Subcutaneous adipose tissue (tissue), 4 donors: Measurements from ENCODE around the gene SERHL2. TPM values are rescaled to one million over a fixed set of nuclear protein-coding genes. Genes with fewer than 3 reads are reported as not detected.

ENCODE experiments used
- total RNA-seq, 4 donors: library from RNA; depleted of rRNA; stranded (reverse); fragments of >200 nt; gene quantifications; one replicate each; pipeline ENCODE4 v1.1.0, GENCODE V29; 2016
- TF ChIP-seq, protein P1 (sequence below): fragments of 450-650 bp; IDR thresholded peaks from one replicate; pipeline ENCODE4 v1.5.1; 2016; ENCODE audit warnings: low read depth, mild to moderate bottlenecking, control low read depth, antibody characterized with exemption, moderate library complexity

Gene SERHL2
- total RNA-seq, 4 donors from 2014 or later: 1.3 to 2.1 (median 1.8) TPM

DNA sequence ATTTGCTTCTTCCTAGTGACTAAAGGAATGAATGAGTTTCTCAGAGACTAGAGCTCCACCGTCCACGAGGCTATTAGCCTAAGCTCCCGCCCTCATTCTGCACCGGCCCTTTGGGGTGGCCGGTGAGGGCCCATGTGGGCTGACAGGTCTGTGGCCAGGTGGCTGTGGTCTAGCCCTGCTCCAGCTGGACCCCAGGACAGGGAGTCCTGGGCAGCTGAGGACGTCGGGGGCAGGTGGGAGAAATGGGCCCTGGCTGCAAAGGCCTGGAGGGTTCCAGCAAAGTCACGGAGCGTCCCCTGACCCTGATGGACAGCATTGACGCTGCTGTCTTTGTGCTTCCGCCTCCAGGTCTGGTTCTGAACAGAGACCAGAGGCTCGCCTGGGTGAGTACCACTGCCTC lies 12.2 kb downstream of the SERHL2 start:
- TF ChIP-seq, protein P1, sequence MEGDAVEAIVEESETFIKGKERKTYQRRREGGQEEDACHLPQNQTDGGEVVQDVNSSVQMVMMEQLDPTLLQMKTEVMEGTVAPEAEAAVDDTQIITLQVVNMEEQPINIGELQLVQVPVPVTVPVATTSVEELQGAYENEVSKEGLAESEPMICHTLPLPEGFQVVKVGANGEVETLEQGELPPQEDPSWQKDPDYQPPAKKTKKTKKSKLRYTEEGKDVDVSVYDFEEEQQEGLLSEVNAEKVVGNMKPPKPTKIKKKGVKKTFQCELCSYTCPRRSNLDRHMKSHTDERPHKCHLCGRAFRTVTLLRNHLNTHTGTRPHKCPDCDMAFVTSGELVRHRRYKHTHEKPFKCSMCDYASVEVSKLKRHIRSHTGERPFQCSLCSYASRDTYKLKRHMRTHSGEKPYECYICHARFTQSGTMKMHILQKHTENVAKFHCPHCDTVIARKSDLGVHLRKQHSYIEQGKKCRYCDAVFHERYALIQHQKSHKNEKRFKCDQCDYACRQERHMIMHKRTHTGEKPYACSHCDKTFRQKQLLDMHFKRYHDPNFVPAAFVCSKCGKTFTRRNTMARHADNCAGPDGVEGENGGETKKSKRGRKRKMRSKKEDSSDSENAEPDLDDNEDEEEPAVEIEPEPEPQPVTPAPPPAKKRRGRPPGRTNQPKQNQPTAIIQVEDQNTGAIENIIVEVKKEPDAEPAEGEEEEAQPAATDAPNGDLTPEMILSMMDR: no peak

DNA sequence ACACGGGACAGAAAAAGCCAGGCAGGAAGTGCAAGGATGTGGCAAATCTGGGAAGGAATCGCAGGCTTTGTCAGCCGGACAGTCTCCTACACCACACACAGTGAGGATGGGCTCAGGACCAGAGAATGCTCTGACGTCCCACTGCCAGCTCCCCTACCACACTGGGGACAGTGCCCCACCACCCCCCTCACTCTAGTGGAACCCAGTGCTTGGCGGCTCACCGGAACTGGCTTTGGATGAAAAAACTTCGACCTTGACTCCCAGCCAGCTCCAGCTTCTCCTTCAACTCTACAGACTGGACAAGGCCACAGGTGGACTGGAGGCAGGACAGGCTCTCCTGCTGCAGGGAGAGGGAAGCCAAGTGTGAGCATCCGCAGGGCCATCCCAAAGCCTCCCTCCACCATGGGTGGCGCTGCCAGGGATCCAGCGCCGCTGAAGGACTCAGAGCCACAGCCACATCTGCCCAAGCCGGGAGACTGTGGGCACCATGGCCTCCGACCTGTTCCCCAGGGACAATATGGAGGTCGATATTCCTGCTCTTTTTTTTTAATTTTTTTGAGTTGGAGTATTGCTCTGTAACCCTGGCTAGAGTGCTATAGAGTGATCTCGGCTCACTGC lies 24.0 kb downstream of the SERHL2 start:
- TF ChIP-seq, protein P1: no peak

DNA sequence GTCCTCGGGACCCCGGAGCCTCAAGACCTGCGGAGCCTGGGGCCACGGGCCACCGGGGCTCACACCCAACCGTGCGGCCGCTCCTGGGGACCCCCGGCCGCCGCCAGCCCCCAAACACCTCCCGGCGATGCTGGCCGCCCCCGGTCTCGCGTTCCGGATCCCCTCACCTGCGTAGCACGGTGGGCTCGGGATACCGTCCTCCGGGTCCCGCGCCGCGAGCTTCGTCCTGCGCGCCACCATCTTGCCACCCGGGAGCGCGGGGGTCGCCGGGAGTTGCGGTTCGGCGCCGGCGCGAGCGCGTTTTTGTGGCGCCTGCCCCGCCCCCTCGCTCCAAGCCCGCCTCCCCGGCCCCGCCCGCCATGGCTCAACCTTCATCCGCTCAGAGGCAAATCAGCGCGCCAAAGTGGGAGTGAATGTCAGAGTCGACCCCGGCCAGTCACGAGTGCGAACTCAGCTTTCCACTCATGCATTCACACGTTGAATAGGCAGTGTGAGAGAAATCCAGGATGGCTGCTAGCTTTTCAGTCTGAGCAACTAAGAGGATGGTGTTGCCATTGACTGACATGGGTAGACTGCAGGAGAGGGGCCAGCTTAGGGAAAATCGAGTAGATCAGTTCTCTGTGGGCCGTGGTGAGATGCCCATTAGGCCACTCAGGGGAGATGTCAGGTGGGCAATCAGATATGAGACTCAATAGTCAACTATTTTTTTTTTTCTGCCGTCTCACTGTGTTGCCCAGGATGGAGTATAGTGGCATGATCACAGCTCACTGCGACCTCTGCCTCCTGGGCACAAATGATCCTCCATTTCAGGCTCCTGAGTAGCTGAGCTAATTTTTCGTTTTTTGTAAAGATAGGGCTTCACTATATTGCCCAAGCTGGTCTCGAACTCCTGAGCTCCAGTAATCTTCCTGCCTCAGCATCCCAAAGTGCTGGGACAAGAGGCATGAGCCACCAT lies 28.3 kb downstream of the SERHL2 start:
- TF ChIP-seq, protein P1: no peak

DNA sequence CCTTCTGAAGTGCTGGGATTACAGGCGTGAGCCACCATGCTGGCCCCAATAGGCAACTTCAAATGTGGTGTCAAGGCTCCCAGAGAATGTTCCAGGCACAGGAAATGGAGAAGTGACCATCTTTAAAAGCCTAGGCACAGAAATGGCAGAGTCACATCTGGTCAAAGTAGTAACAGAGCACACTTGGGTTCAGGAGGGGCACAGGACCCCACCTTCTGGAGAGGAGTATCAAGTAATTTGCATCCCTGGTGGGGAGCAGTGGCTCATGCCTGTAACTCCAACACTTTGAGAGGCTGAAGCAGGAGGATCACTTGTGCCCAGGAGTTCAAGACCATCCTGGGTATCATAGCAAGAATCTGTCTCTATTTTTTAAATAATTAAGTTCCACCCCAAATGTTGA lies 29.2 kb downstream of the SERHL2 start:
- TF ChIP-seq, protein P1: no peak

DNA sequence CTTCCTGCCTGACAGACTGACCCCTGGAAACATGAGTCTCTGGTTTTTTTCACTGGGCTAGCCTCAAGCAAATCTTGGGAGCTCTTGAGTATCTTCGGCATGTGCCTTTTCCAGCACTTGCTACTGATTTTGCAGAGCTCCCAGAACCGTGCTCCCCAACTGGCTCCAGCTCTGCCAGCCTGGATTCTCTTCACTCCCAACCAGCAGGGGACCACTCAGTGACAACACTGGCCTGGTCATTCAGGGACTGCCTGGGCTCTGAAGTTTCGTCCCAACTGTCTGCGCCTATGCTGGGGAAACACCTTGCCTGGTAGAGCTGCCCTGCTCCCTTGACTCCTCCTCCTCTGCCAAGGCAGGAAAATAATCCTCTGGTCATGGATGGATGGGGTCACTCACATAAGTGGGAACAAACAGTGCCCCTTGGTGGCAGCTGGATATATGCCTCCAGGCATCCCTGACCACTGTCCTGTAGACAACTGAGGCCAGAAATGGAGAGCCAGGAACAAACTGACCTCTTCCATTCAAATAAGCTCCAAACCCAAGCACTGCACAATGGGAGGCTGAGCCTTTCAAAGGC lies 30.7 kb downstream of the SERHL2 start:
- TF ChIP-seq, protein P1: no peak

DNA sequence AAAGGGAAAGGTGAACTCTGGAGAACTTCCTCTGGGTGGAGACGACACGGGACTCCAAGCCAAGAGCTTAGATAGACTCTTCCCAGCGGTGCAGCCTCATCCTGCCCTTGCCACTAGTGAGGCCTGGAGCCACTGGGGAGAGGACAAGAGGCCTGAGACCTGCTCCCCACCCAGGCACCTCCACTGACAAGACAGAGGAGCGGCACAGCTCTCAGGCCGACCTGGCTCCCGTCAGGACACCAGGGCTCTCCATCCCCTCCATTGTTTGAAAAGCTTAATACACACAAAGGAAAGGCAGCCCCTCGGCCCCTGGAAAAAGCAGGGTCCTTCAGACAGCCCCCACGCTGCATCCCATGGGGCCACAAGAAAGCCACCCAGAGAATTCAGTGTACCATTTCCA lies 31.3 kb downstream of the SERHL2 start:
- TF ChIP-seq, protein P1: no peak

DNA sequence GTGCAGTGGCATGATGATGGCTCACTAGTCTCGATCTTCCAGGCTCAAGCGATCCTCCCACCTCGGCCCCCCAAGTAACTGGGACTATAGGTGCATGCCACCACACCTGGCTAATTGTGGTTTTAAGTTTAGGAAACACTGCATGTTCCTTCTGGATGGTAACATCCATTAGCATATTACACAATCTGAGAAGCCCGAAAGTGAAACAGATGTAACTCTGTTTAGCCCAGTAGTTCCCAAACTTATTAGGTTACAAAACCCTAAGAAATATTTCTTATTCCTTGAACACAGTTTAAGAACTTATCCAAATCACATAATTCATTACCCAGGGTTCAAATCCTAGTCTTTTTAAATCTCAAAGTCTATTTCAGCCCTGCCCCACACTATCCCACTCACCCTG lies 32.6 kb downstream of the SERHL2 start:
- TF ChIP-seq, protein P1: no peak
